Smooth muscle cell (in vitro differentiated cells): ENCODE results near the gene LOXL4. TPM values are rescaled to one million over a fixed set of nuclear protein-coding genes. Genes with fewer than 3 reads are reported as not detected.

Source experiments
- DNase-seq: peaks from one replicate; lab custom pipeline; 2025; ENCODE audit not compliant: unreplicated experiment; lab: John Stamatoyannopoulos, UW
- H2AFZ ChIP-seq: fragments of 200-600 bp; sonication (generic); 2 replicates; pipeline ENCODE4 v1.6.0; 2016; ENCODE audit warnings: antibody characterized with exemption, low read depth, mild to moderate bottlenecking
- H3F3A ChIP-seq: fragments of 200-600 bp; sonication (generic); 2 replicates; pipeline ENCODE4 v1.6.0; 2017; ENCODE audit warnings: antibody characterized with exemption, low read depth
- H3K27ac ChIP-seq: fragments of 200-600 bp; sonication (generic); 2 replicates; pipeline ENCODE4 v1.5.1; 2016; ENCODE audit warnings: low read depth, mild to moderate bottlenecking
- H3K27me3 ChIP-seq: fragments of 200-600 bp; sonication (generic); 2 replicates; pipeline ENCODE4 v1.6.1; 2016; ENCODE audit warnings: low read depth, mild to moderate bottlenecking
- H3K36me3 ChIP-seq: fragments of 200-600 bp; sonication (generic); 2 replicates; pipeline ENCODE4 v1.5.1; 2016; ENCODE audit warnings: low read depth
- H3K4me1 ChIP-seq: fragments of 200-600 bp; sonication (generic); 2 replicates; pipeline ENCODE4 v1.5.1; 2016; ENCODE audit warnings: low read depth
- H3K4me2 ChIP-seq: fragments of 200-600 bp; sonication (generic); 2 replicates; pipeline ENCODE4 v1.6.0; 2016; ENCODE audit warnings: mild to moderate bottlenecking
- H3K4me3 ChIP-seq: fragments of 200-600 bp; sonication (generic); 2 replicates; pipeline ENCODE4 v1.5.1; 2016; ENCODE audit warnings: mild to moderate bottlenecking
- H3K79me2 ChIP-seq: fragments of 200-600 bp; sonication (generic); 2 replicates; pipeline ENCODE4 v1.6.0; 2016; ENCODE audit warnings: low read depth, mild to moderate bottlenecking
- H3K9ac ChIP-seq: fragments of 200-600 bp; sonication (generic); 2 replicates; pipeline ENCODE4 v1.6.0; 2016; ENCODE audit warnings: low read depth
- H3K9me3 ChIP-seq: fragments of 200-600 bp; sonication (generic); replicated peaks from 2 replicates; pipeline ENCODE4 v1.5.1; 2016; ENCODE audit warnings: low read depth
- H4K20me1 ChIP-seq: fragments of 200-600 bp; sonication (generic); 2 replicates; pipeline ENCODE4 v1.6.0; 2016; ENCODE audit warnings: low read depth
- CTCF ChIP-seq: fragments of 200-600 bp; sonication (generic); IDR thresholded peaks from 2 replicates; pipeline ENCODE4 v1.5.1; 2017; ENCODE audit warnings: borderline replicate concordance, mild to moderate bottlenecking, antibody characterized with exemption; ENCODE audit not compliant: insufficient read depth, poor library complexity, severe bottlenecking
- WGBS: methylation state at CpG from one replicate; pipeline ENCODE4 v1.1.7; 2016; ENCODE audit warnings: low lambda C conversion rate; 5-methylcytosine and 5-hydroxymethylcytosine counted together
- polyA plus RNA-seq: library from polyadenylated mRNA; unstranded; fragments of >200 nt; fragmentation: Nextera tagmentation; extraction: Ambion mirVana; gene quantifications from 2 replicates; pipeline ENCODE4 v1.2.1, GENCODE V29; 2016
- total RNA-seq: library from RNA; depleted of rRNA; stranded (reverse); fragments of >200 nt; gene quantifications from 2 replicates; pipeline ENCODE4 v1.2.3, GENCODE V29; 2014

The LOXL4 gene
- total and polyA plus RNA-seq, 2 experiments from 2014 or later = 19.8 to 60.2 TPM

GRCh38 chr10:98254234-98254974 is 13.6 kb downstream of the LOXL4 start:
- Histone ChIP-seq H3K4me3 (no peak overlapping the region), H3K27me3 (no peaks in the 10 kb centered on the region), H4K20me1 (no peaks in the 10 kb centered on the region), H3K9me3 (no peaks in the 10 kb centered on the region), H2AFZ (no peak overlapping the region), H3K4me2 (no peak overlapping the region), H3K79me2 (no peaks in the 10 kb centered on the region), H3K9ac (no peak overlapping the region), H3K36me3 (no peaks in the 10 kb centered on the region), H3K4me1 (no peaks in the 10 kb centered on the region), H3F3A (no peaks in the 10 kb centered on the region), H3K27ac (no peak overlapping the region)
- DNase-seq = no peak
- 96% methylated on average over 10 of the region's 10 CpGs for WGBS
- no peak for TF ChIP-seq CTCF

- Histone ChIP-seq H2AFZ (no peak overlapping the region), H3K4me2 (no peak overlapping the region), H3K4me1 (peaks cover 3% of the 10 kb centered on the region), H3K9me3 (no peaks in the 10 kb centered on the region), H3K27me3 (no peaks in the 10 kb centered on the region), H3F3A (no peaks in the 10 kb centered on the region), H4K20me1 (no peaks in the 10 kb centered on the region), H3K9ac (no peak overlapping the region), H3K79me2 (no peaks in the 10 kb centered on the region), H3K36me3 (peaks cover 2% of the 10 kb centered on the region), H3K4me3 (no peak overlapping the region), H3K27ac (no peak overlapping the region)
- no peak for DNase-seq
- WGBS = 98% methylated on average over 17 of the region's 17 CpGs
- no peak for TF ChIP-seq CTCF
Measured at GRCh38 chr10:98253499-98253898, 14.5 kb downstream of the LOXL4 start.

GRCh38 chr10:98252464-98252863 is 15.5 kb downstream of the LOXL4 start:
- Histone ChIP-seq H3K27me3 (no peaks in the 10 kb centered on the region), H3K36me3 (peaks cover 7% of the 10 kb centered on the region), H3K9me3 (no peaks in the 10 kb centered on the region), H3F3A (no peaks in the 10 kb centered on the region), H3K4me1 (peaks cover 3% of the 10 kb centered on the region), H3K4me3 (no peak overlapping the region), H2AFZ (no peak overlapping the region), H3K79me2 (no peaks in the 10 kb centered on the region), H3K4me2 (no peak overlapping the region), H3K27ac (no peak overlapping the region), H3K9ac (no peak overlapping the region), H4K20me1 (no peaks in the 10 kb centered on the region)
- WGBS = 97% methylated on average over 7 of the region's 7 CpGs
- no peak for TF ChIP-seq CTCF
- no peak for DNase-seq

- H3K9ac ChIP-seq = no peak overlapping the region
- 91% methylated on average over 8 of the region's 8 CpGs for WGBS
- DNase-seq = no peak
- no peak overlapping the region for H3K27ac ChIP-seq
- H3K4me3 ChIP-seq = no peak overlapping the region
- H3K4me2 ChIP-seq = no peak overlapping the region
- H3K79me2 ChIP-seq = no peaks in the 10 kb centered on the region
- H3F3A ChIP-seq = peaks cover under 1% of the 10 kb centered on the region
- H3K27me3 ChIP-seq = no peaks in the 10 kb centered on the region
- no peak for TF ChIP-seq CTCF
- H3K9me3 ChIP-seq = no peaks in the 10 kb centered on the region
- H3K4me1 ChIP-seq = peaks cover 3% of the 10 kb centered on the region
- H2AFZ ChIP-seq = no peak overlapping the region
- peaks cover 7% of the 10 kb centered on the region for H3K36me3 ChIP-seq
- H4K20me1 ChIP-seq = no peaks in the 10 kb centered on the region
Measured at GRCh38 chr10:98251399-98251798, 16.6 kb downstream of the LOXL4 start.
